Lower leg skin (tissue), 3 donors: ENCODE data around the gene MRPS31.
"Not testable (repeated sequence)": the region's sequence is repeated elsewhere in the genome, so short reads cannot be mapped to it uniquely, and the experiment has no call there.

Experiments used
- CTCF ChIP-seq, 3 donors: fragments of 450-650 bp; IDR thresholded peaks; one replicate each; pipeline ENCODE4 v1.5.1; 2016; ENCODE audit warnings: antibody characterized with exemption in 3 of 3, mild to moderate bottlenecking in 3 of 3, moderate library complexity in 2 of 3
- POLR2A ChIP-seq, 2 donors: fragments of 450-650 bp; IDR thresholded peaks; one replicate each; pipeline ENCODE4 v1.6.1; 2016 to 2017; ENCODE audit warnings: antibody characterized with exemption in 2 of 2, mild to moderate bottlenecking in 1 of 2, moderate library complexity in 1 of 2

GRCh38 chr13:40714433-40714832, 56.6 kb downstream of the MRPS31 start:
- not testable (repeated sequence) for TF ChIP-seq CTCF, POLR2A (IDR thresholded peaks at IDR 0.05)
